ENCODE results near the gene CEACAM18.

GRCh38 chr19:51520728-51521127 lies 42.4 kb downstream of the CEACAM18 start:
- TF ChIP-seq POLR2A (IDR thresholded peaks at IDR 0.05) (no peak), CTCF (IDR thresholded peaks at IDR 0.05) (no peak)
